Gastroesophageal sphincter (tissue), 3 donors: ENCODE data around the gene CTBP1.

Experiments used
- CTCF ChIP-seq, 4 experiments: fragments of 200-600 bp in 2 of 4; fragments of 450-650 bp in 2 of 4; sonication (generic) in 1 of 4; IDR thresholded peaks; one replicate each; pipeline ENCODE4 v1.5.1; 2017 to 2019; ENCODE audit warnings: antibody characterized with exemption in 4 of 4, mild to moderate bottlenecking in 2 of 4, moderate library complexity in 2 of 4
- POLR2AphosphoS5 ChIP-seq: sonication (generic); formaldehyde crosslinking; IDR thresholded peaks from one replicate; pipeline ENCODE4 v1.6.1; 2017; ENCODE audit warnings: antibody characterized with exemption

- TF ChIP-seq POLR2AphosphoS5 (no peak), CTCF (IDR thresholded peaks at IDR 0.05) (no peak)
Measured at GRCh38 chr4:1283711-1284110, 34.8 kb upstream of the CTBP1 start.
